ENCODE data around the gene LYPD3.
"Not testable (repeated sequence)": the region's sequence is repeated elsewhere in the genome, so short reads cannot be mapped to it uniquely, and the experiment has no call there.

Gene LYPD3

DNA sequence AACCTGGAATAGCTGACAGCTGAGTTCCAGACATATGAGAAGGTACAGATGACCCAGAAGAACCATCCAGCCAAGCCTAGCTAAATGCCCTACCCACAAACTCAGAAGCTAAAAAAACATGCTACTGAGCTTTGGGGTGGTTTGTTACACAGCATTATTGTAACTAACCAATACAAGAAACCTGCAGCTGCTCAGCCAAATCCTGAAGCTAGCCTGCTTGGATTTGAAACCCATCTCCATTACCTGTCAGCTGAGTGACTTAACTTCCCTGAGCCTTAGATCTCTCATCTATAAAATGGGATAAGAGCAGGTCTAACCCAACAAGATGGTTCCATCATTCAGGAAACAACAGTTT is 25.7 kb downstream of the LYPD3 start:
- no peaks in the 10 kb centered on the region for H3K9me3 Mint-ChIP-seq
- H3K36me3 Mint-ChIP-seq (ENCODE audit: low read depth), result no peaks in the 10 kb centered on the region
- H3K4me1 Mint-ChIP-seq (ENCODE audit: low read depth), result peaks cover 53% of the 10 kb centered on the region
- no peak overlapping the region for H3K4me3 Mint-ChIP-seq
- DNase-seq, result no peak
- peak overlapping the region; percentile 66 for H3K27ac Mint-ChIP-seq
- H3K27me3 Mint-ChIP-seq, result no peaks in the 10 kb centered on the region

DNA sequence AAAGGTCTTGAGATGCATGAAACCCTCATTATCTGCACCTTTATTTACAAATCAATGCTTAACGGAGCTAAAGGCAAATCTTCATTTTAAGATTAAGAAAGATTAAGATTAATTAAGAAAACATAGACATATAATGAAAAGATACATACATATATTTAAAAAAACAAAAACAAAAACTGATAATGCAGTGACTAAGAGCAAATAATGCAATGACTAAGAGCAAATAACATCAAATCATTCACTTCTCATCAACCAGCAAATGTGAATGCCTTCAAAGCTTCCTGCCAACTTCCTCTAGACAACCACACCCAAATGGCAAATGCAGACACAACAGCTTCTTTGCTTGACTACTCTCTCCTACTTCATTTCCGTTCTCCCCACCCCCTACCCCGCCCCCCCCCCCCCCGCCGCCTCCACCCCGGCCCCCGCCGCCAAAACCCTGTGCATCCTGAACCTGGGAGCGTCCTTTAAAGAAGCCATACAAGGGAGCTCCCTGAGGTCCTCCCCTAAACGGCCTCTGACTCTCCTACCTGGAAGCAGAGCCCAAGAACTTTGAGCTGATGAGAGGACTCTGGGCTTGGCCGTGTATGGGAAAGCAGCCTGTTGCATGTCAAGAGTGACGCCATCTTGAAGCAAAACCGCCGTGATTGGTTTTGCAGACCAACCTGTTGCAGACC is 26.2 kb downstream of the LYPD3 start:
- Mint-ChIP-seq H3K27ac (peak overlapping the region; percentile 66), H3K4me3 (no peak overlapping the region), H3K4me1 (ENCODE audit: low read depth) (peaks cover 52% of the 10 kb centered on the region), H3K27me3 (no peaks in the 10 kb centered on the region), H3K9me3 (no peaks in the 10 kb centered on the region), H3K36me3 (ENCODE audit: low read depth) (no peaks in the 10 kb centered on the region)
- DNase-seq, result no peak

DNA sequence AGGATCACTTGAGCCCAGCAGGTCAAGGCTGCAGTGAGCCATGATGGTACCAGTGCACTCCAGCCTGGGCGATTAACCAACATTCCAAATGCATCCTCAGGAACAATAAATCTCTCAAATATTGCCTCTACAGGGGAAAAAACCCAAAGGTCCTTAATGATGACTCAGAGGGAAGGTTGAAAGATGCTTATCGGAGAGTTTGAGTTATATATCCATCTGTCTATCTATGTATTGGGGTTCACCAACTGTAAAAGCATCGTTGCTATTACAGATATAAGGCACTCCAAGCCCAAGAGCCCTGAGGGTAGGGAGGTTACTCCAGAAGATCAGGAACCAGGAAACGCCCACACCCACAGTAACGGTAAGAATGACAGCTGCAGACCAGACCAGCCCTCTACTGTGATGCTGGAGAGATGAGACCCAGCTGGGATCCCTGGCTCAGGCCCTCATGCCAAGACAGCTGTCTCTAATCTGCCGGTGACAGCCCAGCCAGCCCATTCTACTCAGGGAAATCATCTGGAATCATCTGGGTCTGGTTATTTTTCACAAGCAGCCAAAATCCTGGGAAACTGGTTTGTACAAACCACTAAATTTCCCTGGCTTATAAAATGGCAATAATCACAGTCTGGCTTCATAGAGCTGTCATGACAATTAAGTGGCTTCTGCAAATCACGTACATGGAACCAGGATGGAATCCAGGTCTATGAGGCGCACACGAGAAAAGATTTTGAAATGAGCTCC is 26.9 kb downstream of the LYPD3 start:
- peak overlapping the region; percentile 52 for H3K27ac Mint-ChIP-seq
- peaks cover 51% of the 10 kb centered on the region for H3K4me1 Mint-ChIP-seq (ENCODE audit: low read depth)
- no peaks in the 10 kb centered on the region for H3K9me3 Mint-ChIP-seq
- no peaks in the 10 kb centered on the region for H3K36me3 Mint-ChIP-seq (ENCODE audit: low read depth)
- DNase-seq, result no peak
- H3K27me3 Mint-ChIP-seq, result no peaks in the 10 kb centered on the region
- H3K4me3 Mint-ChIP-seq, result no peak overlapping the region

- no peak overlapping the region for H3K4me3 Mint-ChIP-seq
- H3K4me1 Mint-ChIP-seq (ENCODE audit: low read depth), result peaks cover 55% of the 10 kb centered on the region
- no peaks in the 10 kb centered on the region for H3K9me3 Mint-ChIP-seq
- peak overlapping the region; percentile 75 for H3K27ac Mint-ChIP-seq
- no peaks in the 10 kb centered on the region for H3K36me3 Mint-ChIP-seq (ENCODE audit: low read depth)
- no peak for DNase-seq
- H3K27me3 Mint-ChIP-seq, result no peaks in the 10 kb centered on the region
Measured at GRCh38 chr19:43437712-43438111, 27.7 kb downstream of the LYPD3 start.

- not testable (repeated sequence) for H3K4me3 Mint-ChIP-seq; DNase-seq; H3K9me3 Mint-ChIP-seq; H3K27me3 Mint-ChIP-seq; H3K36me3 Mint-ChIP-seq (ENCODE audit: low read depth)
- Mint-ChIP-seq H3K4me1 (ENCODE audit: low read depth) (peaks cover 58% of the 10 kb centered on the region), H3K27ac (peak overlapping the region; percentile 75)
Measured at GRCh38 chr19:43437284-43437683, 28.1 kb downstream of the LYPD3 start.

DNA sequence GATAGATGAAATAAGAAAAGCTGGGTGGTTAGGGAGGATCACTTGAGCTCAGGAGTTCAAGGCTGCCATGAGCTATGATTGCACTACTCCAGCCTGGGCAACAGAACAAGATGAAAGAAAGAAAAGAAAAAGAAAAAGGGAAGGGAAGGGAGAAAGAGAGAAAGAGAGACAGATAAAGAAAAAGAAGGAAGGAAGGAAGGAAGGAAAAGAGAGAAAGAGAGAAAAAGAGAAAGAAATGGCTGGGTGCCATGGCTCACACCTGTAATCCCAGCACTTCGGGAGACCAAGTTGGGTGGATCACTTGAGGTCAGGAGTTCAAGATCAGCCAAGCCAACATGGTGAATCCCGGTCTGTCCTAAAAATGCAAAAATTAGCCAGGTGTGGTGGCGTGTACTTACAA is 29.6 kb downstream of the LYPD3 start:
- Mint-ChIP-seq H3K4me3 (no peak overlapping the region), H3K27me3 (no peaks in the 10 kb centered on the region), H3K4me1 (ENCODE audit: low read depth) (peaks cover 56% of the 10 kb centered on the region), H3K27ac (no peak overlapping the region), H3K36me3 (ENCODE audit: low read depth) (no peaks in the 10 kb centered on the region), H3K9me3 (no peaks in the 10 kb centered on the region)
- DNase-seq, result no peak

DNA sequence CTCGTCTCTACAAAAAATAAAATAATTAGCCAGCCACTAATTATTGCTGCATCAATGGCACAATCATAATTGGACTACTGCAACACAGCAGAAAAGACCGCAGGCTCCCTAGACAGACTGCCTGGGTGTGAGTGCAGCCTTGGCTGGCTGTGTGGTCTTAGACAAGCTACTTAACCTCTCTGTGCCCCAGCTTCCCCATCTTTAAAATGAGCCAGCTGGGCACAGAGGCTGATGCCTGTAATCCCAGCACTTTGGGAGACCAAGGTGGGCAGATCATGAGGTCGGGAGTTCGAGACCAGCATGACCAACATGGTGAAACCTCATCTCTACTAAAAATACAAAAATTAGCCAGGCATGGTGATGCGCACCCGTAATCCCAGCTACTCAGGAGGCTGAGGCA is 31.7 kb downstream of the LYPD3 start:
- no peak for DNase-seq
- no peak overlapping the region for H3K4me3 Mint-ChIP-seq
- no peaks in the 10 kb centered on the region for H3K9me3 Mint-ChIP-seq
- no peaks in the 10 kb centered on the region for H3K27me3 Mint-ChIP-seq
- H3K36me3 Mint-ChIP-seq (ENCODE audit: low read depth), result no peaks in the 10 kb centered on the region
- H3K4me1 Mint-ChIP-seq (ENCODE audit: low read depth), result peaks cover 50% of the 10 kb centered on the region
- no peak overlapping the region for H3K27ac Mint-ChIP-seq

DNA sequence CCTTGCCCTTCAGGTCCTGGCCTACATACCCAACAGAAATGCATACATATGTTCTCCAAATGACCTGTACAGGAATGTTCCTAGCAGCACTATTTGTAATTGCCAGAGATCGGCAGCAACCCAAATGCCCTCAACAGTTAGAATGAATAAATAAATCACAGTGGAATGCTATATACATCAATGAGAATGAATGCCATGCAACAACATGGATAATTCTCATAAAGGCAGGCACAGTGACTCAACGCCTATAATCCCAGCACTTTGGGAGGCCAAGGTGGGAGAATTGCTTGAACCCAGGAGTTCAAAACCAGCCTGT is 32.1 kb downstream of the LYPD3 start:
- Mint-ChIP-seq H3K4me1 (ENCODE audit: low read depth) (peaks cover 46% of the 10 kb centered on the region), H3K4me3 (no peak overlapping the region), H3K36me3 (ENCODE audit: low read depth) (no peaks in the 10 kb centered on the region), H3K9me3 (no peaks in the 10 kb centered on the region), H3K27me3 (no peaks in the 10 kb centered on the region), H3K27ac (no peak overlapping the region)
- no peak for DNase-seq

DNA sequence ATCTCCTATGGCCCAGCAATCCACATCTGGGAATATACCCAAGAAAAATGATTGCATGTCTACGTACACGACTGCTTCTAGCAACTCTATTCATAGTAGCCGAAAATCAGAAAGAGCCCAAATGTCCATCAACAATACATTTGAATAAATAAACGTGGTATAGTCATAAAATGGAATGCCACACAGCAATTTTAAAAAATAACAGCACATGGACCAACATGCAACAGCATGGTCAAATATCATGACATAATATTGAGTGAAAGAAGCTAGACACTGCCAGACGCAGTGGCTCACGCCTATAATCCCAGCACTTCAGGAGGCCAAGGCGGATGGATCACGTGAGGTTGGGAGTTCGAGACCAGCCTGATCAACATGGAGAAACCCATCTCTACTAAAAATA is 34.4 kb downstream of the LYPD3 start:
- DNase-seq, result no peak
- Mint-ChIP-seq H3K4me1 (ENCODE audit: low read depth) (peaks cover 32% of the 10 kb centered on the region), H3K36me3 (ENCODE audit: low read depth) (no peaks in the 10 kb centered on the region), H3K4me3 (no peak overlapping the region), H3K27ac (no peak overlapping the region), H3K27me3 (no peaks in the 10 kb centered on the region), H3K9me3 (no peaks in the 10 kb centered on the region)

GRCh38 chr19:43430142-43430710 is 35.2 kb downstream of the LYPD3 start:
- peaks cover 35% of the 10 kb centered on the region for H3K4me1 Mint-ChIP-seq (ENCODE audit: low read depth)
- H3K36me3 Mint-ChIP-seq (ENCODE audit: low read depth), result no peaks in the 10 kb centered on the region
- no peaks in the 10 kb centered on the region for H3K27me3 Mint-ChIP-seq
- H3K9me3 Mint-ChIP-seq, result no peaks in the 10 kb centered on the region
- DNase-seq, result no peak
- peak overlapping the region; percentile 44 for H3K27ac Mint-ChIP-seq
- H3K4me3 Mint-ChIP-seq, result no peak overlapping the region

DNA sequence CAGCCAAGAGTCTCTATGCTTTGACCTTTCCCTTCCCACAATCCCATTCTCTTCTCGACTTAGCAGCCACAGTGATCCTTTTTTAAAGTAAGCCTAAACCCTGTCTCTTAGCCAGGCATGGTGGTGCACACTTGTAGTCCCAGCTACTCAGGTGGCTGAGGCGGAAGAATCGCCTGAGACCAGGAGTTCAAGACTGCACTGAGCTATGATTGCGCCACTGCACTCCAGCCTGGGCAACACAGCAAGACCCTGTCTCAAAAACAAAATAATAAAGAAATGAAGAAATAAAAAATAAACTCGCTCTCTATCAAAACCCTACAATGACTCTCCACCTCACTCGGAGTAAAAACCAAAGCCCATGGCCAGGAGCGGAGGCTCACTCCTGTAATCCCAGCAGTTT is 36.0 kb downstream of the LYPD3 start:
- Mint-ChIP-seq H3K4me1 (ENCODE audit: low read depth) (peaks cover 35% of the 10 kb centered on the region), H3K27ac (no peak overlapping the region), H3K27me3 (no peaks in the 10 kb centered on the region), H3K36me3 (ENCODE audit: low read depth) (no peaks in the 10 kb centered on the region), H3K4me3 (no peak overlapping the region), H3K9me3 (no peaks in the 10 kb centered on the region)
- no peak for DNase-seq

DNA sequence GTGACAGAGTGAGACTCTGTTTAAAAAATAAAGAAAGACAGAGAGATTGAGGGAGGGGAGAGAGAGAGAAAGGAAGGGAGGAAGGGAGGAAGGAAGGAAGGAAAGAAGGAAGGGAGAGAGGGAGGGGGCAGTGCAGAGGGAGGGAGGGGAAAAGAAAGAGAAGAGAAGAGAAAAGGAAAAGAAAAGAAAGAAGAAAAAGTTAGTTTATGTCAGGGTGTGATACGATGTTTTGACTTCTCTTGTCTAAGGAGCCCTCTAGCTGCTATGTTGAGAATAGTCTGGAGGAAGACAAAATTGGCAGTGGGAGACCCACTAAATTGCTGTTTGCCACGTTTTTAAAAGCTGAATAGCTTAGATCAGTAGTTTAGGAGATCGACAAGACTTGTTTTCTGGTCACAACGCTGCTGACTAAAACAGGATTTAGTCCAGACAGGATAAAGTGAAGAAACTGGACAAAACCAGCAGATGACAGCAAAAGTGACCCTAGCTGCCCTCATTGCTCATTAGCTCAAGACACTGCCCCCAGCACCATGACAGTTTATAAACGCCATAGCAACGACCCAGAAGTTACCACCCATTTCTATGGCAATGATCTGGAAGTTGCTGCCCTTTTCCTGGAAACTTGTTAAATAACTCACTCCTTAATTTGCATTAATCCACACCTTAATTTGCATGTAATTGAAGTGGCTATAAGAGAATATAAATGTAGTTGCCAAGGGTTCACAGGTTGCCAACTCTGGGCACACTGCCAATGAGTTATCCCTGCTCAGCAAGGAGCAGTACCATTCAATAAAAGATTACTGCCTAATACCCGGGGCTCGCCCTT is 39.6 kb downstream of the LYPD3 start:
- Mint-ChIP-seq H3K4me1 (ENCODE audit: low read depth) (peaks cover 18% of the 10 kb centered on the region), H3K27ac (no peak overlapping the region), H3K36me3 (ENCODE audit: low read depth) (no peaks in the 10 kb centered on the region), H3K4me3 (no peak overlapping the region), H3K27me3 (no peaks in the 10 kb centered on the region), H3K9me3 (no peaks in the 10 kb centered on the region)
- DNase-seq, result no peak

- H3K4me1 Mint-ChIP-seq (ENCODE audit: low read depth), result peaks cover 10% of the 10 kb centered on the region
- no peaks in the 10 kb centered on the region for H3K9me3 Mint-ChIP-seq
- no peaks in the 10 kb centered on the region for H3K27me3 Mint-ChIP-seq
- no peak for DNase-seq
- H3K27ac Mint-ChIP-seq, result no peak overlapping the region
- H3K36me3 Mint-ChIP-seq (ENCODE audit: low read depth), result no peaks in the 10 kb centered on the region
- H3K4me3 Mint-ChIP-seq, result no peak overlapping the region
Measured at GRCh38 chr19:43423779-43424178, 41.6 kb downstream of the LYPD3 start.

DNA sequence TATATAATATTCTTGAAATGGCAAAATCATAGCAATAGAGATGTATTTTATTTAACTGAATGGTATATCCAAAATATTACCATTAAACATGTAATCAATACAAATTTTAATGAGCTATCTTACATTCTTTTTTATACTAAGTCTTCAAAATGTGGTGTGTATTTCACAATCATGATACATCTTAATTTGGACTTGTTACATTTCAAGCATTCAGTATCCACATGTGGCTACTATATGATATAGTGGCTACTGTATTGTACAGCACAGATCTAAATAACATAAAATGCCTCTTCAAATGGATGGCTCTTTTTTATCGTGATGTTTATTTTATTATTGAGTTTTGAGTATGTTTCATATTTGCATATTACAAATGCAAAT is 42.7 kb downstream of the LYPD3 start:
- no peaks in the 10 kb centered on the region for H3K36me3 Mint-ChIP-seq (ENCODE audit: low read depth)
- no peak for DNase-seq
- H3K27me3 Mint-ChIP-seq, result no peaks in the 10 kb centered on the region
- no peaks in the 10 kb centered on the region for H3K9me3 Mint-ChIP-seq
- H3K4me1 Mint-ChIP-seq (ENCODE audit: low read depth), result peaks cover 10% of the 10 kb centered on the region
- H3K4me3 Mint-ChIP-seq, result no peak overlapping the region
- no peak overlapping the region for H3K27ac Mint-ChIP-seq

Data from activated T-cell treated with anti-CD3 and anti-CD28 coated beads, Interleukin-2, amount 50 U/mL, for 24 hours (primary cell).